ENCODE data around the gene GRM2. TPM values are rescaled to one million over a fixed set of nuclear protein-coding genes. Genes with fewer than 3 reads are reported as not detected.

Gene GRM2
- polyA plus RNA-seq, 1 donor = 0.43 TPM

- no peak for DNase-seq
Observed at GRCh38 chr3:51680663-51681230, 26.1 kb upstream of the GRM2 start.

GRCh38 chr3:51681453-51681852 lies 25.4 kb upstream of the GRM2 start:
- DNase-seq = no peak

GRCh38 chr3:51682079-51682478 lies 24.8 kb upstream of the GRM2 start:
- peak; percentile 64 for DNase-seq

GRCh38 chr3:51682526-51682925 lies 24.3 kb upstream of the GRM2 start:
- no peak for DNase-seq

- no peak for DNase-seq
Observed at GRCh38 chr3:51683566-51683965, 23.3 kb upstream of the GRM2 start.

GRCh38 chr3:51684971-51685751 lies 21.7 kb upstream of the GRM2 start:
- DNase-seq = no peak

GRCh38 chr3:51686056-51686455 lies 20.8 kb upstream of the GRM2 start:
- no peak for DNase-seq

GRCh38 chr3:51686512-51687215 lies 20.2 kb upstream of the GRM2 start:
- peak; percentile 20 for DNase-seq

- DNase-seq = no peak
Observed at GRCh38 chr3:51687431-51688205, 19.2 kb upstream of the GRM2 start.

GRCh38 chr3:51688206-51688600 lies 18.7 kb upstream of the GRM2 start:
- no peak for DNase-seq

GRCh38 chr3:51691021-51691420 lies 15.8 kb upstream of the GRM2 start:
- no peak for DNase-seq

GRCh38 chr3:51691949-51692348 lies 14.9 kb upstream of the GRM2 start:
- DNase-seq = no peak

- DNase-seq = no peak
Observed at GRCh38 chr3:51692980-51693395, 13.9 kb upstream of the GRM2 start.

- no peak for DNase-seq
Observed at GRCh38 chr3:51696954-51697353, 9.9 kb upstream of the GRM2 start.

- DNase-seq = no peak
Observed at GRCh38 chr3:51698209-51698608, 8.7 kb upstream of the GRM2 start.

- no peak for DNase-seq
Observed at GRCh38 chr3:51700403-51700802, 6.5 kb upstream of the GRM2 start.

- DNase-seq = no peak
Observed at GRCh38 chr3:51702156-51702555, 4.7 kb upstream of the GRM2 start.

- no peak for DNase-seq
Observed at GRCh38 chr3:51703068-51703760, 3.7 kb upstream of the GRM2 start.

GRCh38 chr3:51703761-51704510 lies 2.9 kb upstream of the GRM2 start:
- DNase-seq = no peak

GRCh38 chr3:51704511-51704950 lies 2.3 kb upstream of the GRM2 start:
- no peak for DNase-seq

GRCh38 chr3:51705276-51706020 lies 1.4 kb upstream of the GRM2 start:
- no peak for DNase-seq
